ENCODE results near the gene AGTPBP1.

GRCh38 chr9:85543196-85543595 lies 198.6 kb downstream of the AGTPBP1 start:
- TF ChIP-seq CTCF (IDR thresholded peaks at IDR 0.05; ENCODE audit: low read depth, low read length) (no peak), EZH2phosphoT487 (IDR thresholded peaks at IDR 0.05; ENCODE audit: low read depth) (no peak)

All from OCI-LY3 (cell line).